Neural progenitor cell (in vitro differentiated cells): ENCODE data around the gene RMND5A. TPM values are rescaled to one million over a fixed set of nuclear protein-coding genes. Genes with fewer than 3 reads are reported as not detected.

ENCODE experiments used
- DNase-seq: peaks from one replicate; pipeline ENCODE4 v3.0.0-alpha.2; 2016; ENCODE audit warnings: low spot score
- H2AFZ ChIP-seq: fragments of 200-600 bp; sonication (generic); replicated peaks from 2 replicates; pipeline ENCODE4 v1.6.1; 2016; ENCODE audit warnings: antibody characterized with exemption
- H3F3A ChIP-seq: fragments of 200-600 bp; sonication (generic); 2 replicates; pipeline ENCODE4 v1.6.1; 2016; ENCODE audit warnings: antibody characterized with exemption, low read depth
- H3K27ac ChIP-seq: fragments of 200-600 bp; sonication (generic); 2 replicates; pipeline ENCODE4 v1.5.1; 2016; ENCODE audit warnings: mild to moderate bottlenecking
- H3K27me3 ChIP-seq: fragments of 200-600 bp; sonication (generic); 2 replicates; pipeline ENCODE4 v1.6.1; 2016; ENCODE audit warnings: mild to moderate bottlenecking, moderate library complexity
- H3K36me3 ChIP-seq: fragments of 200-600 bp; sonication (generic); 2 replicates; pipeline ENCODE4 v1.5.1; 2016
- H3K4me1 ChIP-seq: fragments of 200-600 bp; sonication (generic); 2 replicates; pipeline ENCODE4 v1.6.1; 2016; ENCODE audit warnings: mixed run types
- H3K4me2 ChIP-seq: fragments of 200-600 bp; sonication (generic); 2 replicates; pipeline ENCODE4 v1.6.1; 2016
- H3K4me3 ChIP-seq: fragments of 200-600 bp; sonication (generic); 2 replicates; pipeline ENCODE4 v1.5.1; 2016
- H3K79me2 ChIP-seq: fragments of 200-600 bp; sonication (generic); 2 replicates; pipeline ENCODE4 v1.6.1; 2016; ENCODE audit warnings: low read depth
- H3K9ac ChIP-seq: fragments of 200-600 bp; sonication (generic); 2 replicates; pipeline ENCODE4 v1.6.1; 2016
- H3K9me3 ChIP-seq: fragments of 200-600 bp; sonication (generic); 2 replicates; pipeline ENCODE4 v1.5.1; 2016; ENCODE audit warnings: low read depth
- H4K20me1 ChIP-seq: fragments of 200-600 bp; sonication (generic); 2 replicates; pipeline ENCODE4 v1.6.1; 2016; ENCODE audit warnings: low read depth
- H3K27ac Mint-ChIP-seq: 3 replicates; pipeline ENCODE4 v1.8.0; 2021; ENCODE audit warnings: mixed read lengths
- H3K27me3 Mint-ChIP-seq: 2 replicates; pipeline ENCODE4 v1.8.0; 2022; ENCODE audit warnings: low read depth, mild to moderate bottlenecking, inconsistent platforms, moderate library complexity, mixed read lengths; ENCODE audit not compliant: insufficient read depth
- H3K36me3 Mint-ChIP-seq: 3 replicates; pipeline ENCODE4 v1.8.0; 2021; ENCODE audit warnings: mixed read lengths
- H3K4me1 Mint-ChIP-seq: 3 replicates; pipeline ENCODE4 v1.8.0; 2021; ENCODE audit warnings: mixed read lengths
- H3K4me3 Mint-ChIP-seq: 3 replicates; pipeline ENCODE4 v1.8.0; 2021; ENCODE audit warnings: mild to moderate bottlenecking, moderate library complexity, mixed read lengths
- H3K9me3 Mint-ChIP-seq: 3 replicates; pipeline ENCODE4 v1.8.0; 2020; ENCODE audit warnings: mixed read lengths
- EZH2 ChIP-seq: fragments of 200-600 bp; sonication (generic); IDR thresholded peaks from 2 replicates; pipeline ENCODE4 v1.6.1; 2017; ENCODE audit warnings: antibody characterized with exemption, mild to moderate bottlenecking, moderate library complexity
- EZH2phosphoT487 ChIP-seq: fragments of 200-600 bp; sonication (generic); IDR thresholded peaks from 2 replicates; pipeline ENCODE4 v1.6.1; 2017; ENCODE audit warnings: antibody characterized with exemption
- total RNA-seq: library from RNA; depleted of rRNA; stranded (reverse); fragments of >200 nt; gene quantifications from 2 replicates; pipeline ENCODE4 v1.2.3, GENCODE V29; 2015; ENCODE audit warnings: low replicate concordance
- TF ChIP-seq, protein P1 (sequence below): fragments of 200-600 bp; sonication (generic); IDR thresholded peaks from 2 replicates; pipeline ENCODE4 v1.5.1; 2017; ENCODE audit warnings: antibody characterized with exemption, mild to moderate bottlenecking

Gene RMND5A
- total RNA-seq, 1 donor from 2014 or later: 107 TPM

- no peak overlapping the region for H3K27ac Mint-ChIP-seq
Observed at GRCh38 chr2:86677816-86678215, 42.3 kb upstream of the RMND5A start.

GRCh38 chr2:86679036-86679435 lies 41.1 kb upstream of the RMND5A start:
- Histone ChIP-seq H3K9ac (no peak overlapping the region), H4K20me1 (no peaks in the 10 kb centered on the region), H2AFZ (no peak overlapping the region), H3K27me3 (no peaks in the 10 kb centered on the region), H3K36me3 (no peaks in the 10 kb centered on the region), H3K4me3 (no peak overlapping the region), H3K4me1 (no peaks in the 10 kb centered on the region), H3K4me2 (no peak overlapping the region), H3F3A (no peaks in the 10 kb centered on the region), H3K9me3 (no peaks in the 10 kb centered on the region), H3K27ac (no peak overlapping the region), H3K79me2 (no peaks in the 10 kb centered on the region)
- Mint-ChIP-seq H3K27me3 (no peaks in the 10 kb centered on the region), H3K36me3 (no peaks in the 10 kb centered on the region), H3K4me3 (no peak overlapping the region), H3K9me3 (no peaks in the 10 kb centered on the region), H3K4me1 (no peaks in the 10 kb centered on the region), H3K27ac (no peak overlapping the region)
- no peak for DNase-seq
- TF ChIP-seq, protein P1, sequence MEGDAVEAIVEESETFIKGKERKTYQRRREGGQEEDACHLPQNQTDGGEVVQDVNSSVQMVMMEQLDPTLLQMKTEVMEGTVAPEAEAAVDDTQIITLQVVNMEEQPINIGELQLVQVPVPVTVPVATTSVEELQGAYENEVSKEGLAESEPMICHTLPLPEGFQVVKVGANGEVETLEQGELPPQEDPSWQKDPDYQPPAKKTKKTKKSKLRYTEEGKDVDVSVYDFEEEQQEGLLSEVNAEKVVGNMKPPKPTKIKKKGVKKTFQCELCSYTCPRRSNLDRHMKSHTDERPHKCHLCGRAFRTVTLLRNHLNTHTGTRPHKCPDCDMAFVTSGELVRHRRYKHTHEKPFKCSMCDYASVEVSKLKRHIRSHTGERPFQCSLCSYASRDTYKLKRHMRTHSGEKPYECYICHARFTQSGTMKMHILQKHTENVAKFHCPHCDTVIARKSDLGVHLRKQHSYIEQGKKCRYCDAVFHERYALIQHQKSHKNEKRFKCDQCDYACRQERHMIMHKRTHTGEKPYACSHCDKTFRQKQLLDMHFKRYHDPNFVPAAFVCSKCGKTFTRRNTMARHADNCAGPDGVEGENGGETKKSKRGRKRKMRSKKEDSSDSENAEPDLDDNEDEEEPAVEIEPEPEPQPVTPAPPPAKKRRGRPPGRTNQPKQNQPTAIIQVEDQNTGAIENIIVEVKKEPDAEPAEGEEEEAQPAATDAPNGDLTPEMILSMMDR: no peak

More at GRCh38 chr2:86677816-86678215, 42.3 kb upstream of the RMND5A start:
- Histone ChIP-seq H3K27ac (no peak overlapping the region), H2AFZ (no peak overlapping the region), H3K79me2 (no peaks in the 10 kb centered on the region), H3K4me2 (no peak overlapping the region), H3K36me3 (no peaks in the 10 kb centered on the region), H3K9ac (no peak overlapping the region), H4K20me1 (no peaks in the 10 kb centered on the region), H3K4me1 (no peaks in the 10 kb centered on the region), H3F3A (no peaks in the 10 kb centered on the region), H3K9me3 (no peaks in the 10 kb centered on the region), H3K27me3 (no peaks in the 10 kb centered on the region), H3K4me3 (no peak overlapping the region)
- DNase-seq: no peak
- Mint-ChIP-seq H3K4me1 (no peaks in the 10 kb centered on the region), H3K27me3 (no peaks in the 10 kb centered on the region), H3K9me3 (no peaks in the 10 kb centered on the region), H3K36me3 (no peaks in the 10 kb centered on the region), H3K4me3 (no peak overlapping the region)
- no peak for TF ChIP-seq EZH2phosphoT487
- no peak for TF ChIP-seq EZH2
- TF ChIP-seq, protein P1: no peak

DNA sequence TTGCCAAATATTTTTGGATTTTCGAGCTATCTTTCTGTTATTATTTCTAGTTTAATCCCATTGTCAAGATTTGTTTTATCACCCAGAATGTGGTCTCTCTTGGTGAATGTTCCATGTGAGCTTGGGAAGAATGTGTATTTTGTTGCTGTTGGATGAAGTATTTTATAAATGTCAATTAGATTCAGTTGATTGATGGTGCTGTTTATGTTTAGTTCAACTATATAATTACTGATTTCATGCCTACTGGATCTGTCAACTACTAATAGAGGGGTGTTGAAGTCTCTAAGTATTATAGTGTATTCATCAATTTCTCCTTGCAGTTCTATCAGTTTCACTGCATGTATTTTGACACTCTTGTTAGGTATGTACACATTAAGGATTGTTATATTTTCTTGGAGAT lies 34.7 kb upstream of the RMND5A start:
- DNase-seq: no peak
- TF ChIP-seq EZH2 (no peak), EZH2phosphoT487 (no peak)
- TF ChIP-seq, protein P1: no peak
- no peaks in the 10 kb centered on the region for H3F3A ChIP-seq
- H3K27ac Mint-ChIP-seq: no peak overlapping the region
- no peak overlapping the region for H3K4me3 ChIP-seq
- H3K9me3 ChIP-seq: no peaks in the 10 kb centered on the region
- no peak overlapping the region for H3K4me2 ChIP-seq
- no peaks in the 10 kb centered on the region for H3K27me3 ChIP-seq
- H3K27me3 Mint-ChIP-seq: no peaks in the 10 kb centered on the region
- peaks cover 4% of the 10 kb centered on the region for H3K36me3 Mint-ChIP-seq
- no peaks in the 10 kb centered on the region for H3K79me2 ChIP-seq
- H4K20me1 ChIP-seq: no peaks in the 10 kb centered on the region
- H3K4me1 Mint-ChIP-seq: no peaks in the 10 kb centered on the region
- no peak overlapping the region for H3K9ac ChIP-seq
- no peak overlapping the region for H2AFZ ChIP-seq
- H3K9me3 Mint-ChIP-seq: no peaks in the 10 kb centered on the region
- no peaks in the 10 kb centered on the region for H3K36me3 ChIP-seq
- H3K27ac ChIP-seq: no peak overlapping the region
- no peaks in the 10 kb centered on the region for H3K4me1 ChIP-seq
- H3K4me3 Mint-ChIP-seq: no peak overlapping the region

GRCh38 chr2:86686460-86686859 lies 33.6 kb upstream of the RMND5A start:
- Mint-ChIP-seq H3K4me3 (no peak overlapping the region), H3K4me1 (no peaks in the 10 kb centered on the region), H3K27ac (no peak overlapping the region), H3K27me3 (no peaks in the 10 kb centered on the region), H3K36me3 (peaks cover 4% of the 10 kb centered on the region), H3K9me3 (no peaks in the 10 kb centered on the region)
- DNase-seq: no peak
- Histone ChIP-seq H3K9me3 (no peaks in the 10 kb centered on the region), H3K4me2 (no peak overlapping the region), H3K4me3 (no peak overlapping the region), H3F3A (no peaks in the 10 kb centered on the region), H3K27me3 (no peaks in the 10 kb centered on the region), H4K20me1 (no peaks in the 10 kb centered on the region), H3K4me1 (no peaks in the 10 kb centered on the region), H3K27ac (no peak overlapping the region), H3K79me2 (no peaks in the 10 kb centered on the region), H3K36me3 (no peaks in the 10 kb centered on the region), H3K9ac (no peak overlapping the region), H2AFZ (no peak overlapping the region)
- TF ChIP-seq, protein P1: no peak
